GM10266 (cell line): ENCODE results near the gene PPM1E.

Experiments used
- DNase-seq: peaks from one replicate; pipeline ENCODE4 v3.0.0; 2012; ENCODE audit errors: extremely low spot score
- CTCF ChIP-seq: IDR thresholded peaks from 2 replicates; pipeline ENCODE4 v1.5.1; 2012; ENCODE audit warnings: mild to moderate bottlenecking, low read depth; ENCODE audit not compliant: control insufficient read depth, insufficient read depth; ENCODE audit errors: missing control alignments

The PPM1E gene

DNA sequence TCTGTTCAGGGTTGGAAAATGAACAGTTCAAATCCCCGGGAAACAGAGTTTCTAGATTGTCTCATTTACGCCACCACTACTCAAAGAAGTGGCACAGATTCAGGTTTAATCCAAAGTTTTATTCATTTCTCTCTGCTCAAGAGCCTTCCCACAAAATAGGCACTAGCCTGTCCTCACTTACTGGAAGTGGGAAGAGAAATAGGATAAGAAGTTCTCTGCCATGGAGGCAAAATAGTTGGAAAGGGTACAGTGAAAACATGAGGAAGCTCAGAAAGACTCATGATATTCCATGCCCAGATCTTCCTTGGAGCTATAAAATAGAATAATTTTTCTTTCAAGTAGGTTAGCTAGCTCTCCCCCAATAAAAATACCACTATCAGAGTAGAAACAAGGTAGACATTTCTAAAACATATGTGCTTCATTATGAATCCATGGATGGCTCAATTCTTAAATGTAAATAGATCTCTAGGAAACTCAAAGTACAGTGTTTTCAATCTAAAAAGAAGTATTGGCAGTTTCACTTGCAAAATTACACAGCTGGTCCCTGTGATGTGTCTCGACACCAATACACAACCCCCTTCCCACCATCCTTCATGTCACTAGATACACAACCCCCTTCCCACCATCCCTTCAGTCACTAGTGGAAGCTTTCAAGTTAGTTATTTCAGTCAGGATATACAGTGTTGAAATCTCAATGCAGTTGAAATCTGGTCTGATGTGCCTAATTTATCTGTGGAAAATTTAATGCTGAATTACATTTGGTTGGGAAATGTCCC is 225.2 kb downstream of the PPM1E start:
- TF ChIP-seq CTCF: no peak
- DNase-seq: no peak

GRCh38 chr17:58982626-58983025 is 227.0 kb downstream of the PPM1E start:
- DNase-seq: no peak
- no peak for TF ChIP-seq CTCF

GRCh38 chr17:58985367-58985766 is 229.7 kb downstream of the PPM1E start:
- no peak for TF ChIP-seq CTCF
- DNase-seq: no peak

DNA sequence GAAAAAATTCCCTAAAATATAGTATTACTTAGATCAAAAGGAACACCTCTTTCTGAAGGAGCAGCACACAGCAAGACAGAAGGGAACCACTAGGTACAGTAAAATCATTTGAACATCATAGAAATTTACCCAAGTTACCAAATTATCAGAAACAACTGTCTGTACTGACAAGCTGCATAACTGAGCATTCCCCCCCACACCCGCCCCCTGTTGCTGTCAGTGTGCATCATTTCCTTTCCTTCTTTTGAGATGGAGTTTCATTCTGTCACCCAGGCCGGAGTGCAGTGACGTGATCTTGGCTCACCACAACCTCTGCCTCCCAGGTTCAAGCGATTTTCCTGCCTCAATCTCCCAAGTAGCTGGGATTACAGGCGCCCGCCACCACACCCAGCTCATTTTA is 230.3 kb downstream of the PPM1E start:
- no peak for DNase-seq
- TF ChIP-seq CTCF: no peak

GRCh38 chr17:58989629-58990028 is 234.0 kb downstream of the PPM1E start:
- TF ChIP-seq CTCF: no peak
- DNase-seq: no peak

DNA sequence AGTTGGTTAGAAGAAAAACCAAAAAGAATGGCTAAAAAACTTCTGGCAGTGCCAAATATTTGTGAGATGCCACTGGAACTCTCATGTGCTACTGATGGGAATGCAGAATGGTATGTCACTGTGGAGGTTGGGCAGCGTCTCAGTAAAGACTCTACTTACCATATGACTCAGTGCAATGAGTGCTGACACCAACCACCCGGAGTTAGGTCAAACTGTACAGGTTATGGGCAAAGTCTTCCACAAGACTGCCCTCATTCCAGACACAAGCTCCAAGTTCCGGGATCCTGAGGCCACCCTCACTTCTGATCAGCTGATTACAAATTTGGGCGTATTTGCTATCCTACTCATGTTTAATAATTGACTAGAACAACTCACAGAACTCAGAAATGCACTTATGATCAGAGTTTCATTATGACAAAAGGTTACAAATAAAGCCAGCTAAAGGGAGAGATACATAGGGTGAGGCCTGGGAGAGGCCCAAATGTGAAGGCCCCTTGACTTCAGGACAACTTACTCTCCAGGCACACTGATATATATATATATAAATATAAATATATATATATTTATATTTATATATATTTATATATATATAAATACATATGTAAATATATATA is 236.2 kb downstream of the PPM1E start:
- no peak for TF ChIP-seq CTCF

GRCh38 chr17:58993311-58993710 is 237.7 kb downstream of the PPM1E start:
- no peak for TF ChIP-seq CTCF
- no peak for DNase-seq

More for the DNA sequence above, 236.2 kb downstream of the PPM1E start:
- DNase-seq: peak; percentile 25
